ENCODE measurements around the gene ZNF74. TPM values are rescaled to one million over a fixed set of nuclear protein-coding genes. Genes with fewer than 3 reads are reported as not detected.

Gene ZNF74
- total and polyA plus RNA-seq, 4 donors = 2.9 to 10.3 (median 4.2) TPM

DNA sequence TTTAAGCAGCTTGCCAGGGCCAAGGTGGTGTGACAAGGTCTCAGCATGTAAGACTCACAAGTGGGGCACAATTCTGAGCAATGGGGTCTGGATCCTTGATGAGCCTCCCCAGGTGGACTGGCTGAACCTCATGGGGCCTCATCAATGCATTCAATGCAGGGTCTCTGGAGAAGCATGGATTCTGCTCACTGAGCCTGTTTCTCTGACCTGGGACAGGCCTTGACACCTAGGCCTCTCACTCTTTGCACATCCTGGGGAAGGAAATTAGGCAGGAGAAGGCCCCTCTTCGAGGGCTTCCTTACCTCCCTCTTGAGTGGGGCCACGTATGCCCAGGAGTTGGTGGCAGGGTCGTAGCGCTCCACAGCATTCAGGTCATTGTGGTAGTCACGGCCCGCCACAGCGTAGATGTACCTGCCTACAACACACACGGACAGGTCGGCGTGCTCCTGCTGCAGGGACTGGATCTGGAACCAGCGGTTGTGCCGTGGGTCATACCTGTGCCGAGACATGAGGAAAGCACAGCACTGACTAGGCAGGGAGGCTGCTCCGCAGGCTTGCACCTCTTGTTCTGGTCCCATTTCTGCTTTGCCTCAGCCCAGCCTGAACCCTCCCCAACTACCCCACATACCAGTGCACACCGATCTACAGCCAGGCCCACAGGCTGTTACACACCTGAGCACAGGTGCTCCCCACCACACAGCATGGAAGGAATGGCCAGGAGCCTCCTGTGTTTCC lies 63.7 kb downstream of the ZNF74 start:
- WGBS, 2 donors = 92 to 95% methylated on average over 15 of the region's 15 CpGs
- Histone ChIP-seq H3K4me3 (ENCODE audit: low read length in 2 of 2) (no peak overlapping the region), H3K27me3 (ENCODE audit: control insufficient read depth in 1 of 2, insufficient read depth in 2 of 2, low read length in 1 of 2) (no peaks in the 10 kb centered on the region), H3K4me1 (ENCODE audit: control insufficient read depth in 1 of 2, insufficient read depth in 2 of 2, low read length in 2 of 2) (no peaks in the 10 kb centered on the region), H3K9me3 (ENCODE audit: control insufficient read depth, low read length) (no peaks in the 10 kb centered on the region), H3K36me3 (ENCODE audit: control insufficient read depth in 1 of 2, insufficient read depth in 2 of 2, low read length in 1 of 2) (peaks cover 0 to 2% of the 10 kb centered on the region in 2 donors), H3K27ac (ENCODE audit: low read depth in 1 of 2, low read length in 2 of 2) (no peak overlapping the region)
- ATAC-seq (ENCODE audit: low FRiP score) (no peak), DNase-seq (peak in 1 of 2 donors; percentile 50)
- intact Hi-C loops (cut with DNase I) = no loop called here

Other genes starting within 250 kb of the ZNF74 start
- 1 to 10 TPM in 1 of 2 donors, under 1 TPM in 1; 0.78 to 4.0 TPM for gene CCDC188, start 243.1 kb upstream of the ZNF74 start, total RNA-seq
- gene CCDC188, start 243.1 kb upstream of the ZNF74 start, polyA plus RNA-seq = not detected
- gene RTN4R, start 125.8 kb upstream of the ZNF74 start, total RNA-seq = 1 to 10 TPM; 1.3 to 2.7 TPM
- under 1 TPM; 0.05 to 0.75 TPM for gene RTN4R, start 125.8 kb upstream of the ZNF74 start, polyA plus RNA-seq
- 10 to 100 TPM; 24.1 to 32.3 TPM for gene DGCR6L, start 74.1 kb upstream of the ZNF74 start, total RNA-seq
- gene DGCR6L, start 74.1 kb upstream of the ZNF74 start, polyA plus RNA-seq = 10 to 100 TPM; 70.0 to 73.5 TPM
- gene SCARF2, start 43.7 kb downstream of the ZNF74 start, total RNA-seq = 10 to 100 TPM; 34.3 to 35.4 TPM
- gene SCARF2, start 43.7 kb downstream of the ZNF74 start, polyA plus RNA-seq = 10 to 100 TPM in 1 of 2 donors, 1 to 10 TPM in 1; 8.5 to 21.4 TPM
- 10 to 100 TPM; 19.1 to 29.9 TPM for gene KLHL22, start 101.6 kb downstream of the ZNF74 start, total RNA-seq
- 10 to 100 TPM in 1 of 2 donors, 1 to 10 TPM in 1; 5.3 to 21.7 TPM for gene KLHL22, start 101.6 kb downstream of the ZNF74 start, polyA plus RNA-seq
- 100 to 1,000 TPM in 1 of 2 donors, 10 to 100 TPM in 1; 93.7 to 119 TPM for gene MED15, start 113.5 kb downstream of the ZNF74 start, total RNA-seq
- 100 to 1,000 TPM in 1 of 2 donors, 10 to 100 TPM in 1; 23.5 to 100 TPM for gene MED15, start 113.5 kb downstream of the ZNF74 start, polyA plus RNA-seq